Panc1 (cell line): ENCODE results near the gene MRPL21.

Source experiments
- CTCF ChIP-seq: fragments of 450-650 bp; IDR thresholded peaks from 2 replicates; pipeline ENCODE4 v1.5.1; 2017; ENCODE audit warnings: mild to moderate bottlenecking
- POLR2AphosphoS5 ChIP-seq: IDR thresholded peaks from 2 replicates; pipeline ENCODE4 v1.6.1; 2012; ENCODE audit warnings: mild to moderate bottlenecking, low read depth, low read length, moderate library complexity
- REST ChIP-seq, 2 experiments: IDR thresholded peaks; 2 replicates each; pipeline ENCODE4 v1.6.1; 2011 to 2012; ENCODE audit warnings: low read depth in 2 of 2, control low read depth in 1 of 2, low read length in 1 of 2, mild to moderate bottlenecking in 1 of 2, moderate library complexity in 1 of 2; ENCODE audit not compliant: insufficient read depth in 1 of 2

DNA sequence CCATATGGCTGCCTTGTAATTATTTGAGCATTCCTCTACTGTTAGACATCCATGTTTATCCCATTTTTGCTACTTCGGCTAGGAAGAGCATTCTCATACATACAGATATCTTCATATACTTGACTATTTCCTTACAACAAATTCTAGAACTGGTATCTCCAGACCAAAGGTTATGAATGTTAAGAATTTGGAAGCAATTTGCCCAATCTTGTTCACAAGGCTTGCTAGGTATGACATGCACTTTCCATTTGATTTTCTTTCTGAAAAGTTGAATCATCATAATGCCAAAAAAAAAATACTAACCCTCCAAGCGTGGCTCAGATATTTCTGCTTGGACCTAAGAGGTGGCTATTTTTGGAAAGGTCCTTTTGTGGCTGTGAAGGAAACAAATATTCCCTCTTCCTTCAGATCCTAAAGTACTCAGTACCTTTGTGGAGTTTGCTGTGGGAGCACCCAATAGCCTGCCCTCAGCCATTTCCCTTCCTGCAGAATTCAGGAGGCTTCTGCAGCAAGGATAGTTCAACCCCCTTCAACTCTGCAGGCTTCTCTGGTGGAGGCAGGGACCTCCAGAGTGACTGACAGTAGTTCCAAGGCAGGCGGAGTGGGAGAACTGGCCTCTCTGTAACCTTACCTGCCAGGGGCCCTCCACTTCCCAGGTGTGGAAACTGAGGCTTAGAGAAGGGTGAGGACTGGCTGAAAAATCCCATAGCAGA lies 39.9 kb downstream of the MRPL21 start:
- TF ChIP-seq POLR2AphosphoS5 (no peak), CTCF (no peak), REST (IDR thresholded peaks at IDR 0.05; ENCODE audit: insufficient read depth in 1 of 2, low read depth in 2 of 2, low read length in 1 of 2) (no peak)
